ENCODE data around the gene RTL9. TPM values are rescaled to one million over a fixed set of nuclear protein-coding genes. Genes with fewer than 3 reads are reported as not detected.

The RTL9 gene
- total and polyA plus RNA-seq, 9 of the 15 experiments (the other 6 are each of a cell fraction or from before 2014, with no cell fraction given): 0.04 to 0.35 (median 0.13) TPM; not detected in 1

DNA sequence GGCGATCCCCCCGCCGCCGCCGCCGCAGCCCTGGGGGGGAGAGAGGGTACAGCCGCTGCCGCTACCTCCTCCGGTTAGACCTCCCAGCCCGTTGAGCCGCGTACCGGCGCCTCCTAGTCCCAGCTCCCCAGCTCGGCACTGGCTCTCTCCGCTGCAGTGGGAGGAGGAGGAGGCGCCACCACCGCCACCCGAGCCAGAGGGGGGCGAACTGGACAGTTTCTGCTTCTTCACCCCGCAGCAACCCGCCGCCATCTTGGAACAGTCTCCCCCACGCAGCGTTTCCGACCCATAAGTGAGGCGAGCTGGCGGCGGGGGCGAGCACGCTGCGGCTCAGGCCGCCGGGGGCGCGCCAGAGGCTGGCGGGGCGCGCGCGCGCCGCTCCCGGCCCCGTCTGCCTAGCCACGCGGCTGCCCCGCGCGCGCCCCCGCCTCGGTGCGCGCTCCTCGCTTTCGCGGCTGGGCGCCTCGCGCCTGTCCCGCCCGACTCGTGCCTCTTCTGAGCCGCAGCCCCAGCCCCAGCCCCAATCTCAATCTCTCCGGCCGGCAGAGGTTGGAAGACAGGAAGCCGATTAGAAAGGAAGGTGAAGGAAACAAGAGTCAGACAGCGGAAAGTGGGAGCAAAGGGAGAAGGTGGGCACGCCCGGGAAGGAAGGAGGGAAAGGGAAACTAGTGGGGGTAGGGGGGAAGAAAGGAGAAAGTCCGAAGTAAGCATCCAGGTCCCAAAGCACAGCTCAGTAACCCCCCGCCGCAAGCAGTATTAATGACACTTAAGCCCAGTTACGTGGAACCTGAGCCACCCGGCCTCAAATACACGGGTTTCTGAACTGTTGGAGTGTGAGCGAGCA lies 40.6 kb upstream of the RTL9 start, which contains the start of gene AMMECR1 (continued):
- TF ChIP-seq ZNF589 (CRISPR knock-in tag; IDR thresholded peaks at IDR 0.05; ENCODE audit: low read depth): peak; percentile 94
- no peak for TF ChIP-seq ILF3 (IDR thresholded peaks at IDR 0.05; ENCODE audit: borderline replicate concordance)
- TF ChIP-seq HLTF (IDR thresholded peaks at IDR 0.05): peak; percentile 70; the same call in 1 of the 2 replicates
- TF ChIP-seq ATF4 (CRISPR knock-in tag; IDR thresholded peaks at IDR 0.05): no peak
- no peak for TF ChIP-seq TAF15 (IDR thresholded peaks at IDR 0.05; ENCODE audit: low read depth, low read length)
- TF ChIP-seq IRF2 (CRISPR knock-in tag; IDR thresholded peaks at IDR 0.05): no peak
- TF ChIP-seq POLR2AphosphoS5 (IDR thresholded peaks at IDR 0.05; ENCODE audit: control insufficient read depth, insufficient read depth, low read depth, low read length): peak; percentile 65
- no peak for TF ChIP-seq FOXM1 (IDR thresholded peaks at IDR 0.05; ENCODE audit: low read depth)
- TF ChIP-seq FOXM1 (CRISPR knock-in tag; IDR thresholded peaks at IDR 0.05; ENCODE audit: low read depth): no peak
- peak; percentile 64; the same call in 1 of the 2 replicates for TF ChIP-seq LCOR (CRISPR knock-in tag; IDR thresholded peaks at IDR 0.05)
- TF ChIP-seq ZNF280B (CRISPR knock-in tag; IDR thresholded peaks at IDR 0.05): no peak
- no peak for TF ChIP-seq COPS2 (conservative IDR thresholded peaks at IDR 0.05)
- TF ChIP-seq POLR2G (IDR thresholded peaks at IDR 0.05; ENCODE audit: low read depth, low read length): peak; percentile 97
- TF ChIP-seq JUN (IDR thresholded peaks at IDR 0.05; ENCODE audit: borderline replicate concordance, low read depth, low read length): peak; percentile 11; the same call in 1 of the 2 replicates
- TF ChIP-seq JUN (CRISPR knock-in tag; IDR thresholded peaks at IDR 0.05; ENCODE audit: borderline replicate concordance): no peak
- TF ChIP-seq ZNF699 (CRISPR knock-in tag; IDR thresholded peaks at IDR 0.05; ENCODE audit: insufficient replicate concordance): no peak
- TF ChIP-seq RNF2 (IDR thresholded peaks at IDR 0.05): no peak
- TF ChIP-seq SAP30 (IDR thresholded peaks at IDR 0.05; ENCODE audit: borderline replicate concordance, insufficient read depth, low read depth, low read length, poor library complexity, severe bottlenecking): no peak
- TF ChIP-seq U2AF1 (optimal IDR thresholded peaks at IDR 0.05; ENCODE audit: low read depth, low read length): no peak
- TF ChIP-seq SMARCE1 (IDR thresholded peaks at IDR 0.05): no peak
- TF ChIP-seq, protein P1, sequence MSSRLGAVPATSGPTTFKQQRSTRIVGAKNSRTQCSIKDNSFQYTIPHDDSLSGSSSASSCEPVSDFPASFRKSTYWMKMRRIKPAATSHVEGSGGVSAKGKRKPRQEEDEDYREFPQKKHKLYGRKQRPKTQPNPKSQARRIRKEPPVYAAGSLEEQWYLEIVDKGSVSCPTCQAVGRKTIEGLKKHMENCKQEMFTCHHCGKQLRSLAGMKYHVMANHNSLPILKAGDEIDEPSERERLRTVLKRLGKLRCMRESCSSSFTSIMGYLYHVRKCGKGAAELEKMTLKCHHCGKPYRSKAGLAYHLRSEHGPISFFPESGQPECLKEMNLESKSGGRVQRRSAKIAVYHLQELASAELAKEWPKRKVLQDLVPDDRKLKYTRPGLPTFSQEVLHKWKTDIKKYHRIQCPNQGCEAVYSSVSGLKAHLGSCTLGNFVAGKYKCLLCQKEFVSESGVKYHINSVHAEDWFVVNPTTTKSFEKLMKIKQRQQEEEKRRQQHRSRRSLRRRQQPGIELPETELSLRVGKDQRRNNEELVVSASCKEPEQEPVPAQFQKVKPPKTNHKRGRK (tag; IDR thresholded peaks at IDR 0.05): peak; percentile 44; the same call in 1 of the 2 replicates
- no peak for TF ChIP-seq NR2C2 (CRISPR knock-in tag; IDR thresholded peaks at IDR 0.05)
- TF ChIP-seq NR2C2 (tag; IDR thresholded peaks at IDR 0.05): peak; percentile 70
- 0 out of 2 replicates have a peak, but pooled peaks have one; percentile 35 for TF ChIP-seq PML (IDR thresholded peaks at IDR 0.05; ENCODE audit: low read length)

All from K562 (cell line).